H1 (cell line): ENCODE measurements around the gene RPRD1A. TPM values are rescaled to one million over a fixed set of nuclear protein-coding genes. Genes with fewer than 3 reads are reported as not detected.
A peak's percentile ranks its signal among the peaks of the same experiment; 100 is the strongest.

ENCODE experiments used
- CTCF ChIA-PET: fragments of 300-600 bp; sonication (Branson Sonifier 250); formaldehyde crosslinking; loops from one replicate; lab custom pipeline; 2021; ENCODE audit not compliant: partially characterized antibody; lab: Charles Lee
- POLR2A ChIA-PET: fragments of 300-600 bp; sonication (Branson Sonifier 250); formaldehyde crosslinking; loops from one replicate; lab custom pipeline; 2021; ENCODE audit warnings: inconsistent platforms; ENCODE audit not compliant: partially characterized antibody; lab: Charles Lee
- DNase-seq, 2 experiments: peaks; one replicate each; pipeline versions ENCODE4 v3.0.0 to v3.0.0-alpha.2; 2010 to 2022; ENCODE audit warnings: low spot score in 2 of 2, low read depth in 1 of 2, mixed read lengths in 1 of 2
- FAIRE-seq: peaks from 2 replicates; lab custom pipeline; 2011; peaks lifted over from hg19 to GRCh38; lab: Jason Lieb, UNC
- H2AFZ ChIP-seq: 2 replicates; pipeline ENCODE4 v1.8.1; 2012; ENCODE audit warnings: low read length, inconsistent platforms
- H2AK5ac ChIP-seq: 2 replicates; pipeline ENCODE4 v1.6.1; 2013; ENCODE audit warnings: low read depth, low read length
- H2BK120ac ChIP-seq: replicated peaks from 2 replicates; pipeline ENCODE3; 2013; ENCODE audit warnings: low read depth, low read length, inconsistent platforms
- H2BK12ac ChIP-seq: 2 replicates; pipeline ENCODE4 v1.6.1; 2013; ENCODE audit warnings: low read depth, low read length
- H2BK15ac ChIP-seq: 2 replicates; pipeline ENCODE4 v1.6.1; 2013; ENCODE audit warnings: low read length
- H2BK20ac ChIP-seq: 2 replicates; pipeline ENCODE4 v1.6.1; 2013; ENCODE audit warnings: low read length
- H2BK5ac ChIP-seq: 2 replicates; pipeline ENCODE4 v1.6.1; 2013; ENCODE audit warnings: low read depth, low read length
- H3K14ac ChIP-seq: 2 replicates; pipeline ENCODE4 v1.6.1; 2013; ENCODE audit warnings: inconsistent platforms; ENCODE audit not compliant: insufficient read length
- H3K18ac ChIP-seq: 2 replicates; pipeline ENCODE4 v1.6.1; 2013; ENCODE audit warnings: low read length; ENCODE audit errors: extremely low read depth
- H3K23ac ChIP-seq: 2 replicates; pipeline ENCODE4 v1.6.1; 2013; ENCODE audit warnings: inconsistent platforms; ENCODE audit not compliant: insufficient read length
- H3K23me2 ChIP-seq: 2 replicates; pipeline ENCODE4 v1.6.1; 2013; ENCODE audit warnings: low read depth, low read length
- H3K27ac ChIP-seq: 2 replicates; pipeline ENCODE4 v1.6.1; 2011; ENCODE audit warnings: low read depth, low read length, inconsistent platforms
- H3K27me3 ChIP-seq, 4 experiments: replicated peaks in 1 of 4; 1 replicate in 1 of 4; 2 replicates in 3 of 4; pipeline versions ENCODE4 v1.6.1 to v1.8.1; 2011 to 2013; ENCODE audit warnings: low read length in 3 of 4, mild to moderate bottlenecking in 3 of 4, inconsistent platforms in 2 of 4, mixed read lengths in 2 of 4, moderate library complexity in 1 of 4; ENCODE audit not compliant: control insufficient read depth in 3 of 4, insufficient read depth in 3 of 4; ENCODE audit errors: extremely low read depth in 1 of 4
- H3K36me3 ChIP-seq, 4 experiments: 2 replicates each; pipeline versions ENCODE4 v1.6.1 to v1.8.1; 2011 to 2013; ENCODE audit warnings: mild to moderate bottlenecking in 4 of 4, low read length in 3 of 4, moderate library complexity in 2 of 4, control low read depth in 1 of 4, inconsistent platforms in 1 of 4; ENCODE audit not compliant: insufficient read depth in 4 of 4, control insufficient read depth in 2 of 4
- H3K4ac ChIP-seq: replicated peaks from 2 replicates; pipeline ENCODE3; 2013; ENCODE audit warnings: low read length, low read depth, mixed read lengths, inconsistent platforms; ENCODE audit not compliant: insufficient read length
- H3K4me1 ChIP-seq, 4 experiments: replicated peaks in 1 of 4; 1 replicate in 1 of 4; 2 replicates in 3 of 4; pipeline versions ENCODE4 v1.6.1 to v1.8.1; 2011 to 2013; ENCODE audit warnings: low read length in 3 of 4, inconsistent platforms in 2 of 4, mixed read lengths in 1 of 4; ENCODE audit not compliant: insufficient read depth in 4 of 4, control insufficient read depth in 3 of 4
- H3K4me2 ChIP-seq, 2 experiments: 2 replicates each; pipeline versions ENCODE4 v1.6.1 to v1.8.1; 2011 to 2013; ENCODE audit warnings: low read depth in 2 of 2, low read length in 2 of 2, control low read depth in 1 of 2, inconsistent platforms in 1 of 2, mild to moderate bottlenecking in 1 of 2; ENCODE audit not compliant: insufficient read depth in 1 of 2
- H3K4me3 ChIP-seq, 4 experiments: fragments of 200-600, 300-600 bp in 1 of 4; sonication (generic), shearing (Covaris generic), sonication (Bioruptor Twin) in 1 of 4; 2 replicates each; pipeline versions ENCODE4 v1.5.1 to v1.8.1; 2011 to 2016; ENCODE audit warnings: low read length in 4 of 4, low read depth in 3 of 4, control low read depth in 2 of 4, inconsistent platforms in 2 of 4, mild to moderate bottlenecking in 2 of 4, mixed read lengths in 1 of 4, moderate library complexity in 1 of 4; ENCODE audit not compliant: insufficient read depth in 2 of 4; ENCODE audit errors: extremely low read depth in 1 of 4
- H3K56ac ChIP-seq: replicated peaks from 2 replicates; pipeline ENCODE3; 2013; ENCODE audit warnings: low read depth, mild to moderate bottlenecking, mixed read lengths, low read length, inconsistent platforms; ENCODE audit not compliant: insufficient read length
- H3K79me1 ChIP-seq: 2 replicates; pipeline ENCODE4 v1.6.1; 2013; ENCODE audit warnings: low read depth, low read length, control low read depth
- H3K79me2 ChIP-seq, 2 experiments: 2 replicates each; pipeline versions ENCODE4 v1.6.1 to v1.8.1; 2012 to 2013; ENCODE audit warnings: low read length in 2 of 2, mild to moderate bottlenecking in 2 of 2, inconsistent platforms in 1 of 2; ENCODE audit not compliant: insufficient read depth in 2 of 2, control insufficient read depth in 1 of 2
- H3K9ac ChIP-seq, 4 experiments: replicated peaks in 1 of 4; 1 replicate in 1 of 4; 2 replicates in 3 of 4; pipeline versions ENCODE4 v1.6.1 to v1.8.1; 2011 to 2013; ENCODE audit warnings: low read depth in 3 of 4, low read length in 3 of 4, control low read depth in 2 of 4, mild to moderate bottlenecking in 2 of 4, moderate library complexity in 2 of 4, inconsistent platforms in 1 of 4; ENCODE audit errors: extremely low read depth in 1 of 4
- H3K9me3 ChIP-seq, 2 experiments: 2 replicates each; pipeline versions ENCODE4 v1.6.1 to v1.8.1; 2012 to 2013; ENCODE audit warnings: mild to moderate bottlenecking in 2 of 2, moderate library complexity in 2 of 2, control low read depth in 1 of 2, inconsistent platforms in 1 of 2, low read depth in 1 of 2, low read length in 1 of 2, mixed read lengths in 1 of 2; ENCODE audit not compliant: insufficient read depth in 2 of 2
- H4K20me1 ChIP-seq, 2 experiments: replicated peaks in 1 of 2; 2 replicates each; pipeline versions ENCODE3 to v1.8.1; 2011 to 2013; ENCODE audit warnings: inconsistent platforms in 2 of 2, low read length in 2 of 2, mild to moderate bottlenecking in 1 of 2; ENCODE audit not compliant: insufficient read depth in 2 of 2, control insufficient read depth in 1 of 2
- H4K5ac ChIP-seq: 2 replicates; pipeline ENCODE4 v1.6.1; 2013; ENCODE audit warnings: low read length, low read depth, mixed read lengths, inconsistent platforms; ENCODE audit not compliant: insufficient read length
- H4K8ac ChIP-seq: 2 replicates; pipeline ENCODE4 v1.8.0; 2013; ENCODE audit warnings: mild to moderate bottlenecking, moderate library complexity, low read length, inconsistent platforms; ENCODE audit not compliant: insufficient read depth; ENCODE audit errors: extremely low read depth
- H4K91ac ChIP-seq: replicated peaks from 2 replicates; pipeline ENCODE3; 2013; ENCODE audit warnings: low read length, mixed read lengths, inconsistent platforms; ENCODE audit not compliant: insufficient read length
- CHD2 ChIP-seq: IDR thresholded peaks from 2 replicates; pipeline ENCODE4 v1.6.1; 2012; ENCODE audit warnings: low read length, improper control_type of control experiment
- CTBP2 ChIP-seq: IDR thresholded peaks from 2 replicates; pipeline ENCODE4 v1.7.0; 2011; ENCODE audit warnings: borderline replicate concordance, mild to moderate bottlenecking, moderate library complexity, mixed read lengths, low read length; ENCODE audit not compliant: insufficient read depth, insufficient read length
- JUN ChIP-seq: IDR thresholded peaks from 2 replicates; pipeline ENCODE4 v1.6.1; 2011; ENCODE audit warnings: low read depth, mild to moderate bottlenecking, improper control_type of control experiment, low read length
- KDM4A ChIP-seq: IDR thresholded peaks from one replicate; pipeline ENCODE4 v1.7.1; 2012; ENCODE audit warnings: low read depth, mild to moderate bottlenecking, moderate library complexity, low read length, inconsistent platforms; ENCODE audit not compliant: severe bottlenecking
- POLR2AphosphoS5 ChIP-seq: IDR thresholded peaks from 2 replicates; pipeline ENCODE4 v1.6.1; 2011; ENCODE audit warnings: low read depth, low read length
- RAD21 ChIP-seq, 2 experiments: IDR thresholded peaks in 1 of 2; conservative IDR thresholded peaks in 1 of 2; 2 replicates each; pipeline ENCODE4 v1.6.1; 2011; ENCODE audit warnings: low read depth in 2 of 2, low read length in 2 of 2, improper control_type of control experiment in 1 of 2, inconsistent platforms in 1 of 2, mild to moderate bottlenecking in 1 of 2, moderate library complexity in 1 of 2
- RNF2 ChIP-seq: fragments of 200-900, 300-1000 bp; sonication (generic); IDR thresholded peaks from 2 replicates; pipeline ENCODE4 v1.7.1; 2016; ENCODE audit warnings: borderline replicate concordance, low read depth, mild to moderate bottlenecking, antibody characterized with exemption, low read length; ENCODE audit not compliant: poor library complexity, severe bottlenecking; ENCODE audit errors: missing control alignments
- SP1 ChIP-seq: IDR thresholded peaks from 2 replicates; pipeline ENCODE4 v1.6.1; 2011; ENCODE audit warnings: low read depth, low read length
- SP4 ChIP-seq: IDR thresholded peaks from 2 replicates; pipeline ENCODE4 v1.6.1; 2012; ENCODE audit warnings: low read length, inconsistent platforms
- SRF ChIP-seq: IDR thresholded peaks from 2 replicates; pipeline ENCODE4 v1.6.1; 2011; ENCODE audit warnings: mild to moderate bottlenecking, low read depth, low read length, moderate library complexity
- WGBS, 2 experiments: shearing (Covaris generic) in 1 of 2; methylation state at CpG; one replicate each; pipeline versions ENCODE4 v1.1.6 to v1.1.7; 2013 to 2015; ENCODE audit warnings: low lambda C conversion rate in 2 of 2, mixed read lengths in 2 of 2, inconsistent platforms in 1 of 2, low coverage in 1 of 2, missing lambda C conversion rate in 1 of 2; ENCODE audit not compliant: insufficient replicate concordance in 2 of 2, insufficient coverage in 1 of 2, insufficient read length in 1 of 2; ENCODE audit errors: extremely low coverage in 1 of 2, missing lambda C conversion rate in 1 of 2; 5-methylcytosine and 5-hydroxymethylcytosine counted together
- polyA plus RNA-seq, 7 experiments: library from polyadenylated mRNA; depleted of rRNA in 3 of 7; stranded (reverse) in 5 of 7; unstranded in 2 of 7; fragments of >200 nt in 5 of 7; fragments of 200-250 nt in 2 of 7; gene quantifications; 1 replicate in 5 of 7; 2 replicates in 1 of 7; 4 replicates in 1 of 7; pipeline versions ENCODE4 v1.2.1 to v1.2.3, GENCODE V29; 2011 to 2013; ENCODE audit warnings: missing spikeins in 2 of 7, mixed read lengths in 2 of 7
- total RNA-seq: library from RNA; stranded (reverse); fragmentation: NEBNext Ultra II Directional; extraction: Animal tissue kit (Norgen Biotek cat#: 25700); gene quantifications from 2 replicates; pipeline ENCODE4 v1.2.1, GENCODE V29; 2021
- TF ChIP-seq, protein P1 (sequence below): IDR thresholded peaks from 2 replicates; pipeline ENCODE4 v1.6.1; 2011; ENCODE audit warnings: low read depth, mild to moderate bottlenecking, low read length; ENCODE audit not compliant: insufficient read depth
- TF ChIP-seq, protein P2 (sequence below): IDR thresholded peaks from 2 replicates; pipeline ENCODE4 v1.6.1; 2012; ENCODE audit warnings: inconsistent platforms

The RPRD1A gene
- total and polyA plus RNA-seq, 2 of the 8 experiments (the other 6 are each of a cell fraction or from before 2014, with no cell fraction given) = 40.5 to 106 TPM

DNA sequence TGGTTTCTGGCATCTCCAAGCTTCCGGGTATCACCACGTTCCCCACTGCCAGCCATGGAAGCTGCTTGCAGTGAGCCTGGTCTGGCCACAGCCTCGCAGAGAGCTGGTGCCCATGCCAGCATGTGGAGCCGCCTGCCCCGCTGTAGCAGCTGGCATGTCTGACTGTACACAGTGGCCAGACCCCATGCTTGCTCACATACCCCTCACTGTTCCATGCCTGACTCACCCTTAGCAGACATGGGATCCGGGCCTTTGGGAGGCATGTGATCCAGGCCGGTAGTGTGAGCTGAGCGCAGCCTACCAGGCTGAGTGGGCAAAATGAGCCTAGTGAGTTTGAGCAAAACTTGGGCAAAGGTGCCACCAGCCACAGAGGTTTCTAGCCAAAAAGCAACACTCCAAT is 18.8 kb upstream of the RPRD1A start:
- H3K4ac ChIP-seq = no peak overlapping the region
- no peak overlapping the region for H3K23ac ChIP-seq
- H3K4me3 ChIP-seq = no peak overlapping the region
- no peak overlapping the region for H4K5ac ChIP-seq
- DNase-seq (no peak), FAIRE-seq (no peak)
- no peaks in the 10 kb centered on the region for H3K79me2 ChIP-seq
- ChIA-PET CTCF (interaction anchor here (0.6 to 1.9 kb wide), 7 partner anchors 9 to 81 kb away, joined by 3 to 25 read pairs (median 4); no protein-coding TSS in a partner anchor), POLR2A (interaction anchor here (1.4 kb wide), 1 partner anchor 18 kb away, joined by 3 read pairs; the partner anchor contains the start of gene RPRD1A)
- no peak overlapping the region for H2BK12ac ChIP-seq
- H3K14ac ChIP-seq = no peak overlapping the region
- H3K9me3 ChIP-seq = no peaks in the 10 kb centered on the region
- H3K79me1 ChIP-seq = no peaks in the 10 kb centered on the region
- no peak overlapping the region for H2BK20ac ChIP-seq
- no peaks in the 10 kb centered on the region for H3K23me2 ChIP-seq
- no peaks in the 10 kb centered on the region for H3K27me3 ChIP-seq
- no peak overlapping the region for H2BK5ac ChIP-seq
- H2AFZ ChIP-seq = 0 out of 2 replicates have a peak overlapping the region, but pooled peaks have one; percentile 20
- H2BK15ac ChIP-seq = no peak overlapping the region
- H3K27ac ChIP-seq = no peak overlapping the region
- 80% methylated on average over 8 of the region's 8 CpGs; no CpG with 5 or more reads in 1 of the 2 experiments for WGBS, 2 experiments
- no peaks in the 10 kb centered on the region for H4K20me1 ChIP-seq
- H3K56ac ChIP-seq = no peak overlapping the region
- no peaks in the 10 kb centered on the region for H3K4me1 ChIP-seq
- H4K91ac ChIP-seq = no peak overlapping the region
- TF ChIP-seq POLR2AphosphoS5 (no peak), CTBP2 (no peak), CHD2 (no peak), RAD21 (IDR thresholded peaks at IDR 0.05 in 1 of 2, conservative IDR thresholded peaks at IDR 0.05 in 1 of 2; ENCODE audit: low read depth in 2 of 2, low read length in 2 of 2) (no peak), RNF2 (no peak), SP4 (no peak), SP1 (no peak), SRF (no peak), KDM4A (no peak), JUN (no peak)
- TF ChIP-seq, protein P1, sequence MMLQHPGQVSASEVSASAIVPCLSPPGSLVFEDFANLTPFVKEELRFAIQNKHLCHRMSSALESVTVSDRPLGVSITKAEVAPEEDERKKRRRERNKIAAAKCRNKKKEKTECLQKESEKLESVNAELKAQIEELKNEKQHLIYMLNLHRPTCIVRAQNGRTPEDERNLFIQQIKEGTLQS = no peak
- TF ChIP-seq, protein P2, sequence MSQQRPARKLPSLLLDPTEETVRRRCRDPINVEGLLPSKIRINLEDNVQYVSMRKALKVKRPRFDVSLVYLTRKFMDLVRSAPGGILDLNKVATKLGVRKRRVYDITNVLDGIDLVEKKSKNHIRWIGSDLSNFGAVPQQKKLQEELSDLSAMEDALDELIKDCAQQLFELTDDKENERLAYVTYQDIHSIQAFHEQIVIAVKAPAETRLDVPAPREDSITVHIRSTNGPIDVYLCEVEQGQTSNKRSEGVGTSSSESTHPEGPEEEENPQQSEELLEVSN = no peak
- no peaks in the 10 kb centered on the region for H3K36me3 ChIP-seq
- no peak overlapping the region for H2AK5ac ChIP-seq
- no peak overlapping the region for H3K9ac ChIP-seq
- H3K18ac ChIP-seq = no peak overlapping the region
- H2BK120ac ChIP-seq = no peak overlapping the region
- H3K4me2 ChIP-seq = no peak overlapping the region
- no peak overlapping the region for H4K8ac ChIP-seq
